ENCODE measurements around the gene TREH.
A peak's percentile ranks its signal among the peaks of the same experiment; 100 is the strongest.
"Not testable (repeated sequence)": the region's sequence is repeated elsewhere in the genome, so short reads cannot be mapped to it uniquely, and the experiment has no call there.

Gene TREH

GRCh38 chr11:118694771-118695170 is 15.3 kb upstream of the TREH start:
- no peak for DNase-seq

GRCh38 chr11:118694185-118694584 is 14.7 kb upstream of the TREH start:
- no peak for DNase-seq

GRCh38 chr11:118691926-118692830 is 12.7 kb upstream of the TREH start:
- no peak for DNase-seq

- no peak for DNase-seq
Observed at GRCh38 chr11:118690553-118691304, 11.3 kb upstream of the TREH start.

GRCh38 chr11:118689852-118690552 is 10.6 kb upstream of the TREH start:
- DNase-seq, result peak; percentile 90

GRCh38 chr11:118689503-118689851 is 10.0 kb upstream of the TREH start:
- DNase-seq, result no peak

- no peak for DNase-seq
Observed at GRCh38 chr11:118688851-118689502, 9.5 kb upstream of the TREH start.

GRCh38 chr11:118688339-118688738 is 8.9 kb upstream of the TREH start:
- not testable (repeated sequence) for DNase-seq

GRCh38 chr11:118687906-118688305 is 8.5 kb upstream of the TREH start:
- DNase-seq, result no peak

- no peak for DNase-seq
Observed at GRCh38 chr11:118684187-118684586, 4.7 kb upstream of the TREH start.

GRCh38 chr11:118682939-118683338 is 3.5 kb upstream of the TREH start:
- DNase-seq, result not testable (repeated sequence)

- no peak for DNase-seq
Observed at GRCh38 chr11:118682372-118682771, 2.9 kb upstream of the TREH start.

GRCh38 chr11:118678908-118679307 is 542 bp downstream of the TREH start:
- peak; percentile 39 for DNase-seq

- no peak for DNase-seq
Observed at GRCh38 chr11:118677977-118678376, 1.5 kb downstream of the TREH start.

- no peak for DNase-seq
Observed at GRCh38 chr11:118674082-118674435, 5.4 kb downstream of the TREH start.

- DNase-seq, result no peak
Observed at GRCh38 chr11:118673361-118674081, 5.9 kb downstream of the TREH start.

- peak; percentile 51 for DNase-seq
Observed at GRCh38 chr11:118672846-118673245, 6.6 kb downstream of the TREH start.

GRCh38 chr11:118671254-118671653 is 8.2 kb downstream of the TREH start:
- no peak for DNase-seq

GRCh38 chr11:118670063-118670462 is 9.4 kb downstream of the TREH start:
- no peak for DNase-seq

- no peak for DNase-seq
Observed at GRCh38 chr11:118666371-118666770, 13.1 kb downstream of the TREH start.

- no peak for DNase-seq
Observed at GRCh38 chr11:118663902-118664301, 15.5 kb downstream of the TREH start.

- no peak for DNase-seq
Observed at GRCh38 chr11:118663381-118663780, 16.1 kb downstream of the TREH start.

Measured in OCI-M1 (cell line).